ENCODE measurements around the gene EPM2AIP1. TPM values are rescaled to one million over a fixed set of nuclear protein-coding genes. Genes with fewer than 3 reads are reported as not detected.

EPM2AIP1 gene
- total RNA-seq, 1 experiment from 2014 or later: 8.7 TPM

DNA sequence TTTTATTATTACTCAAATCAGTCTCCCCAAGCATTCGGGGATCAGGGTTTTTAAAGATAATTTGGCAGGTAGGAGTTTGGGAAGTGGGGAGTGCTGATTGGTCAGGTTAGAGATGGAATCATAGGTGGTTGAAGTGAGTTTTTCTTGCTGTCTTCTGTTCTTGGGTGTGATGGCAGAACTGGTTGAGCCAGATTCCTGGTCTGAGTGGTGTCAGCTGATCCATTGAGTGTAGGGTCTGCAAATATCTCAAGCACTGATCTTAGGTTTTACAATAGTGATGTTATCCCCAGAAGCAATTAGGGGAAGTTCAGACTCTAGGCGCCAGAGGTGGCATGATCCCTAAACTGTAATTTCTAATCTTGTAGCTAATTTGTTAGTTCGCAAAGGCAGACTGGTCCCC lies 27.5 kb downstream of the EPM2AIP1 start:
- Histone ChIP-seq H3K9me3 (ENCODE audit: control insufficient read depth in 1 of 2, insufficient read depth in 1 of 2, low read depth in 1 of 2, low read length in 2 of 2) (no peaks in the 10 kb centered on the region), H3K27ac (ENCODE audit: low read depth, low read length) (no peak overlapping the region), H3K36me3 (ENCODE audit: control insufficient read depth in 1 of 2, insufficient read depth in 2 of 2, low read length in 2 of 2) (no peaks in the 10 kb centered on the region), H3K9me2 (ENCODE audit: insufficient read depth) (no peaks in the 10 kb centered on the region), H3K79me2 (ENCODE audit: insufficient read depth, low read length) (no peaks in the 10 kb centered on the region), H2AFZ (ENCODE audit: low read depth, low read length, poor library complexity, severe bottlenecking) (no peak overlapping the region), H3K9ac (ENCODE audit: low read length) (no peak overlapping the region), H3K4me3 (replicated peaks in 1 of 2; ENCODE audit: low read depth in 1 of 2, low read length in 2 of 2) (no peak overlapping the region), H3K4me1 (ENCODE audit: control insufficient read depth in 1 of 2, insufficient read depth in 2 of 2, low read length in 2 of 2) (peaks cover 0 to 13% of the 10 kb centered on the region in 2 experiments; a peak in 3 of 4 replicates), H4K20me1 (ENCODE audit: insufficient read depth) (no peaks in the 10 kb centered on the region), H3K4me2 (ENCODE audit: low read length) (peak overlapping the region; percentile 1; the same call in 1 of the 2 replicates), H3K27me3 (ENCODE audit: insufficient read depth, low read length) (no peaks in the 10 kb centered on the region)
- RAD21 ChIA-PET (ENCODE audit: low non-redundant PET in 1 of 2, low total read pairs in 2 of 2, uncharacterized antibody in 2 of 2, unreplicated experiment in 2 of 2): no interaction called here
- intact Hi-C loops (cut with micrococcal nuclease): no loop called here
- POLR2A ChIA-PET: interaction anchor here (1.1 kb wide), 1 partner anchor 21 kb away, joined by 4 read pairs; no protein-coding TSS in a partner anchor
- CTCF ChIA-PET: no interaction called here
- no peak for TF ChIP-seq ELF1 (IDR thresholded peaks at IDR 0.05; ENCODE audit: borderline replicate concordance, low read depth)
- no peak for TF ChIP-seq REST (IDR thresholded peaks at IDR 0.05; ENCODE audit: low read depth)
- no peak for TF ChIP-seq TCF7L2 (IDR thresholded peaks at IDR 0.05; ENCODE audit: borderline replicate concordance, extremely low read depth, insufficient read depth, insufficient read length)
- no peak for TF ChIP-seq ZBTB33 (IDR thresholded peaks at IDR 0.05; ENCODE audit: extremely low read depth, insufficient replicate concordance, low read length)
- no peak for TF ChIP-seq JUND (IDR thresholded peaks at IDR 0.05)
- TF ChIP-seq CEBPB (IDR thresholded peaks at IDR 0.05; ENCODE audit: low read depth): no peak
- TF ChIP-seq ATF3 (IDR thresholded peaks at IDR 0.05): no peak
- TF ChIP-seq SP1 (IDR thresholded peaks at IDR 0.05; ENCODE audit: low read depth): no peak
- no peak for TF ChIP-seq ZNF274 (IDR thresholded peaks at IDR 0.05; ENCODE audit: low read depth, low read length)
- no peak for TF ChIP-seq RAD21 (IDR thresholded peaks at IDR 0.05; ENCODE audit: low read depth)
- no peak for TF ChIP-seq POLR2A (IDR thresholded peaks at IDR 0.05; ENCODE audit: borderline replicate concordance, extremely low read depth, insufficient read depth, insufficient read length)
- no TSS peak for BruUV-seq (replicated peaks)
- no peak for ATAC-seq
- no peak for DNase-seq (ENCODE audit: low read depth, low spot score)
